ENCODE data around the gene IKZF1.

Gene IKZF1

DNA sequence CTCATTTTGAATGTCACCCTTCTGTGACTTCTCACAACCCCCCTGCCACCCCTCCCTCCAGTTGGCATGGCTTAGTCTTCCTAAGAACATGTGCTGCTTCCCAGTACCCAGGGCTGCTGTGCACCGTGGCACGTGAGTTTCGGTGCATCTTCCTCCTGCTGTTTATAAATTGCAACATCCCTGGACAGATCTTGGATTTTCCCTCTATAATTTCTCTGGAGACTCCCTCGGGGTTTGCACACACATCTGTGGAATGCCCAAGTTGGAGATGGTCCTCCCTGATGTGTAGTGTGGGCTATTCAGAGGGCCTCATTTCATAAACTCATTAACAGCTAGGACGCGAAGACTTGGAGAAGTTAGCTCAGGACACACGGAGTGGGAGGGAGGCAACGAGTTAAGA is 52.9 kb downstream of the IKZF1 start:
- TF ChIP-seq YY1 (IDR thresholded peaks at IDR 0.05; ENCODE audit: insufficient read depth, insufficient read length) (no peak), SUZ12 (IDR thresholded peaks at IDR 0.05; ENCODE audit: extremely low read depth, insufficient read depth, insufficient read length) (no peak), ZNF274 (IDR thresholded peaks at IDR 0.05; ENCODE audit: low read depth, low read length) (no peak)
- no peaks in the 10 kb centered on the region for H3K36me3 ChIP-seq (ENCODE audit: insufficient read depth, insufficient read length, low read length)
- no peak overlapping the region for H3K4me3 ChIP-seq (ENCODE audit: insufficient read length, low read depth)
- no peak overlapping the region for H3K9ac ChIP-seq (ENCODE audit: insufficient read length, low read depth)
- DNase-seq (ENCODE audit: low read depth, low spot score), result no peak
- peaks cover 8% of the 10 kb centered on the region for H3K4me1 ChIP-seq (ENCODE audit: insufficient read depth, insufficient read length)
- H3K27me3 ChIP-seq (ENCODE audit: insufficient read depth, insufficient read length), result no peaks in the 10 kb centered on the region
- no peaks in the 10 kb centered on the region for H3K9me3 ChIP-seq (ENCODE audit: insufficient read depth, low read length)

- Histone ChIP-seq H3K9me3 (ENCODE audit: insufficient read depth, low read length) (no peaks in the 10 kb centered on the region), H3K36me3 (ENCODE audit: insufficient read depth, insufficient read length, low read length) (no peaks in the 10 kb centered on the region), H3K4me1 (ENCODE audit: insufficient read depth, insufficient read length) (peaks cover 8% of the 10 kb centered on the region), H3K4me3 (ENCODE audit: insufficient read length, low read depth) (no peak overlapping the region), H3K9ac (ENCODE audit: insufficient read length, low read depth) (no peak overlapping the region), H3K27me3 (ENCODE audit: insufficient read depth, insufficient read length) (no peaks in the 10 kb centered on the region)
- TF ChIP-seq YY1 (IDR thresholded peaks at IDR 0.05; ENCODE audit: insufficient read depth, insufficient read length), result no peak
- DNase-seq (ENCODE audit: low read depth, low spot score), result no peak
These were observed 53.7 kb downstream of the IKZF1 start for GRCh38 chr7:50358041-50358705.

DNA sequence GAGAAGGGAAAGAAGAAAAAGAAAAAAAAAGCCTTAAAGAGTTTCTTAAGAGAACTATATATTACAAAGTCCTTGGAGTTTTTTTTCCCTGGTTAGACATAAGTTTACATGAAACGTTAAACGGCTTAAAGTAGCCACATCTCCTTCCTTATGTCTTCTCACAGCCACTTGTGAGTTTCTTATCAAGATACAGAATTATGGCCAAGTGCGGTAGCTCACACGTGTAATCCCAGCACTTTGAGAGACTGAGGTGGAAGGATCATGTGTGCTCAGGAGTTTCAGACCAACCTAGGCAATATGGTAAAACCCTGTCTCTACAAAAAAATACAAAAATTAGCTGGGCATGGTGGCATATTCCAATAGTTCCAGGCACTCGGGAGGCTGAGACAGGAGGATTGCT is 54.3 kb downstream of the IKZF1 start:
- Histone ChIP-seq H3K27me3 (ENCODE audit: insufficient read depth, insufficient read length) (no peaks in the 10 kb centered on the region), H3K4me1 (ENCODE audit: insufficient read depth, insufficient read length) (peaks cover 8% of the 10 kb centered on the region), H3K36me3 (ENCODE audit: insufficient read depth, insufficient read length, low read length) (no peaks in the 10 kb centered on the region), H3K9ac (ENCODE audit: insufficient read length, low read depth) (no peak overlapping the region), H3K4me3 (ENCODE audit: insufficient read length, low read depth) (no peak overlapping the region), H3K9me3 (ENCODE audit: insufficient read depth, low read length) (no peaks in the 10 kb centered on the region)
- no peak for DNase-seq (ENCODE audit: low read depth, low spot score)
- TF ChIP-seq ZNF274 (IDR thresholded peaks at IDR 0.05; ENCODE audit: low read depth, low read length) (no peak), SUZ12 (IDR thresholded peaks at IDR 0.05; ENCODE audit: extremely low read depth, insufficient read depth, insufficient read length) (no peak), YY1 (IDR thresholded peaks at IDR 0.05; ENCODE audit: insufficient read depth, insufficient read length) (no peak)

DNA sequence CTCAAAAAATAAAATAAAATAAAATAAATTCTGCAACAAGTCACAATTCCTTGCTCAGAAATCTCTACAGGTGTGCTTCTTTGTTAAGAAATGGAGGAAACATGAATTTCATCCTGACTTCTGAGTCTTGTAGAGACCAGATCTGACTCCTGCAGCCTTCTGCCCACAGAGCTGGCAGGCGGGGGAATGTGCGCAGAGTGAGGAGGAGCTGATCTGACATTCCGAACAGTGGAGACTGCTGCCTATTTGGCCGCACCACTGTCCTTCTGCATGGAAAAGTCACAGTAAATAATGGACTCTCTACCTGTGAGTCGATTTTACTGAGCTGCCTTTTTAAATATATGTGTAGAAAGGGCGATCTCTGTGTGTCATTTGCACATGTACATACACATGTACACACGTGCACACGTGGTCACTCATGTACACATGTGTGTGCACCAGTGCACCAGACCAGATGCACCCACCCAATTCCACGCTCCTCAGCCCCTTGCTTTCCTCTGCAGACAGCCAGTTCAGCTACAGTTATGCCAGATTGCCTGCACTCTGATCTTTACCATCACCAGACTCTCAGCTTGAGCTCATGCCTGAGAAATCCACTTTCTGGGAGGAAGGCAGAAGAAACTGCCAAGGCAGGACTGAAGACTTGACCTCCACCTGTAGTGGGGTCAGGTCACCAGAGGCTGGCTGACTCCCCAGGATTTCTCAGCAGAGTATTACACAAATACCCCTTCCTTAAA is 54.9 kb downstream of the IKZF1 start:
- DNase-seq (ENCODE audit: low read depth, low spot score), result no peak
- Histone ChIP-seq H3K9ac (ENCODE audit: insufficient read length, low read depth) (no peak overlapping the region), H3K27me3 (ENCODE audit: insufficient read depth, insufficient read length) (no peaks in the 10 kb centered on the region), H3K4me1 (ENCODE audit: insufficient read depth, insufficient read length) (peaks cover 8% of the 10 kb centered on the region), H3K9me3 (ENCODE audit: insufficient read depth, low read length) (no peaks in the 10 kb centered on the region), H3K4me3 (ENCODE audit: insufficient read length, low read depth) (no peak overlapping the region), H3K36me3 (ENCODE audit: insufficient read depth, insufficient read length, low read length) (no peaks in the 10 kb centered on the region)
- TF ChIP-seq ZNF274 (IDR thresholded peaks at IDR 0.05; ENCODE audit: low read depth, low read length) (no peak), YY1 (IDR thresholded peaks at IDR 0.05; ENCODE audit: insufficient read depth, insufficient read length) (no peak), SUZ12 (IDR thresholded peaks at IDR 0.05; ENCODE audit: extremely low read depth, insufficient read depth, insufficient read length) (no peak)

GRCh38 chr7:50359995-50360925 is 55.7 kb downstream of the IKZF1 start:
- Histone ChIP-seq H3K9ac (ENCODE audit: insufficient read length, low read depth) (no peak overlapping the region), H3K4me3 (ENCODE audit: insufficient read length, low read depth) (no peak overlapping the region), H3K4me1 (ENCODE audit: insufficient read depth, insufficient read length) (peaks cover 8% of the 10 kb centered on the region), H3K9me3 (ENCODE audit: insufficient read depth, low read length) (no peaks in the 10 kb centered on the region), H3K27me3 (ENCODE audit: insufficient read depth, insufficient read length) (no peaks in the 10 kb centered on the region), H3K36me3 (ENCODE audit: insufficient read depth, insufficient read length, low read length) (no peaks in the 10 kb centered on the region)
- TF ChIP-seq SUZ12 (IDR thresholded peaks at IDR 0.05; ENCODE audit: extremely low read depth, insufficient read depth, insufficient read length), result no peak
- no peak for TF ChIP-seq YY1 (IDR thresholded peaks at IDR 0.05; ENCODE audit: insufficient read depth, insufficient read length)
- TF ChIP-seq ZNF274 (IDR thresholded peaks at IDR 0.05; ENCODE audit: low read depth, low read length), result no peak
- DNase-seq (ENCODE audit: low read depth, low spot score), result no peak

- no peak for DNase-seq (ENCODE audit: low read depth, low spot score)
- Histone ChIP-seq H3K9ac (ENCODE audit: insufficient read length, low read depth) (no peak overlapping the region), H3K36me3 (ENCODE audit: insufficient read depth, insufficient read length, low read length) (no peaks in the 10 kb centered on the region), H3K4me1 (ENCODE audit: insufficient read depth, insufficient read length) (peaks cover 5% of the 10 kb centered on the region), H3K9me3 (ENCODE audit: insufficient read depth, low read length) (no peaks in the 10 kb centered on the region), H3K27me3 (ENCODE audit: insufficient read depth, insufficient read length) (no peaks in the 10 kb centered on the region), H3K4me3 (ENCODE audit: insufficient read length, low read depth) (no peak overlapping the region)
- no peak for TF ChIP-seq ZNF274 (IDR thresholded peaks at IDR 0.05; ENCODE audit: low read depth, low read length)
- no peak for TF ChIP-seq YY1 (IDR thresholded peaks at IDR 0.05; ENCODE audit: insufficient read depth, insufficient read length)
- TF ChIP-seq SUZ12 (IDR thresholded peaks at IDR 0.05; ENCODE audit: extremely low read depth, insufficient read depth, insufficient read length), result no peak
These were observed 57.6 kb downstream of the IKZF1 start for GRCh38 chr7:50362142-50362541.
